HCT116 (cell line): ENCODE measurements around the gene SLC51A. TPM values are rescaled to one million over a fixed set of nuclear protein-coding genes. Genes with fewer than 3 reads are reported as not detected.

Source experiments
- ATAC-seq: fragments of 200-7000 bp; cut with Tn5 transposase; 2 replicates; pipeline ENCODE4 v1.9.1; 2020; ENCODE audit warnings: mild to moderate bottlenecking, moderate library complexity
- BruUV-seq: library from RNA; stranded (reverse); fragments of 400-500 nt; replicated peaks from 2 replicates; lab custom pipeline; 2021; lab: Mats Ljungman, UMichigan
- CTCF ChIA-PET: fragments of 300-600 bp; sonication (Branson Sonifier 250); formaldehyde crosslinking; loops from one replicate; lab custom pipeline; 2021; ENCODE audit warnings: antibody characterized with exemption; lab: Charles Lee
- POLR2A ChIA-PET: fragments of 300-600, 350-600 bp; sonication (Branson Sonifier 250); formaldehyde crosslinking; loops from one replicate; lab custom pipeline; 2021; ENCODE audit warnings: antibody characterized with exemption; lab: Charles Lee
- RAD21 ChIA-PET, 2 experiments: fragments of 300-600 bp; sonication (Branson Sonifier 250); formaldehyde crosslinking; loops; one replicate each; lab custom pipeline; 2023; ENCODE audit warnings: low total read pairs in 2 of 2; ENCODE audit not compliant: uncharacterized antibody in 2 of 2, unreplicated experiment in 2 of 2, low non-redundant PET in 1 of 2; lab: Charles Lee
- DNase-seq: peaks from one replicate; pipeline ENCODE4 v3.0.0-alpha.2; 2010; ENCODE audit warnings: low read depth, low spot score
- H2AFZ ChIP-seq: fragments of 200-600 bp; shearing (Covaris generic), sonication (generic); 2 replicates; pipeline ENCODE4 v1.6.1; 2017; ENCODE audit warnings: low read depth, mixed run types, mixed read lengths, antibody characterized with exemption, low read length; ENCODE audit not compliant: poor library complexity, severe bottlenecking
- H3K27ac ChIP-seq: 2 replicates; pipeline ENCODE4 v1.5.1; 2012; ENCODE audit warnings: low read depth, low read length
- H3K27me3 ChIP-seq: fragments of 200-600 bp; sonication (generic); 2 replicates; pipeline ENCODE4 v1.6.1; 2016; ENCODE audit warnings: mixed run types, low read length, mixed read lengths; ENCODE audit not compliant: insufficient read depth
- H3K36me3 ChIP-seq, 2 experiments: fragments of 200-500 bp in 1 of 2; fragments of 200-600 bp in 1 of 2; sonication (Bioruptor generic) in 1 of 2; sonication (generic) in 1 of 2; 2 replicates each; pipeline versions ENCODE4 v1.5.1 to v1.6.1; 2014 to 2016; ENCODE audit warnings: low read length in 2 of 2, inconsistent platforms in 1 of 2, mixed read lengths in 1 of 2, mixed run types in 1 of 2; ENCODE audit not compliant: insufficient read depth in 2 of 2, control insufficient read depth in 1 of 2
- H3K4me1 ChIP-seq, 2 experiments: fragments of 200-600 bp in 1 of 2; sonication (generic) in 1 of 2; 2 replicates each; pipeline versions ENCODE4 v1.5.1 to v1.6.1; 2012 to 2017; ENCODE audit warnings: low read length in 2 of 2, inconsistent platforms in 1 of 2, mild to moderate bottlenecking in 1 of 2, mixed read lengths in 1 of 2, mixed run types in 1 of 2, moderate library complexity in 1 of 2; ENCODE audit not compliant: insufficient read depth in 2 of 2, control insufficient read depth in 1 of 2
- H3K4me2 ChIP-seq: fragments of 200-600 bp; sonication (generic); 2 replicates; pipeline ENCODE4 v1.6.1; 2017; ENCODE audit warnings: mixed run types, low read length, mixed read lengths
- H3K4me3 ChIP-seq, 2 experiments: fragments of 200-600 bp in 1 of 2; sonication (generic) in 1 of 2; replicated peaks in 1 of 2; 2 replicates each; pipeline ENCODE4 v1.5.1; 2011 to 2016; ENCODE audit warnings: low read length in 2 of 2, control low read depth in 1 of 2, low read depth in 1 of 2, mild to moderate bottlenecking in 1 of 2, mixed read lengths in 1 of 2, mixed run types in 1 of 2
- H3K79me2 ChIP-seq: fragments of 200-600 bp; sonication (generic); 2 replicates; pipeline ENCODE4 v1.6.1; 2017; ENCODE audit warnings: mild to moderate bottlenecking, mixed run types, low read length, moderate library complexity, mixed read lengths; ENCODE audit not compliant: insufficient read depth
- H3K9ac ChIP-seq: fragments of 200-600 bp; sonication (generic); 2 replicates; pipeline ENCODE4 v1.6.1; 2016; ENCODE audit warnings: low read length, mixed read lengths
- H3K9me2 ChIP-seq: fragments of 200-600 bp; sonication (generic), shearing (Covaris generic); 2 replicates; pipeline ENCODE4 v1.6.1; 2017; ENCODE audit warnings: mixed run types, mild to moderate bottlenecking, moderate library complexity; ENCODE audit not compliant: insufficient read depth
- H3K9me3 ChIP-seq, 2 experiments: fragments of 200-500 bp in 1 of 2; fragments of 200-600 bp in 1 of 2; sonication (Bioruptor generic) in 1 of 2; sonication (generic) in 1 of 2; 2 replicates each; pipeline ENCODE4 v1.6.1; 2014 to 2017; ENCODE audit warnings: low read length in 2 of 2, mixed read lengths in 2 of 2, inconsistent platforms in 1 of 2, low read depth in 1 of 2, mild to moderate bottlenecking in 1 of 2, mixed run types in 1 of 2, moderate library complexity in 1 of 2; ENCODE audit not compliant: control insufficient read depth in 1 of 2, insufficient read depth in 1 of 2
- H4K20me1 ChIP-seq: fragments of 200-600 bp; sonication (generic), shearing (Covaris generic); 2 replicates; pipeline ENCODE4 v1.6.1; 2017; ENCODE audit warnings: mixed run types, mild to moderate bottlenecking, moderate library complexity; ENCODE audit not compliant: insufficient read depth
- ATF3 ChIP-seq: IDR thresholded peaks from 2 replicates; pipeline ENCODE4 v1.6.1; 2012
- CEBPB ChIP-seq: IDR thresholded peaks from 2 replicates; pipeline ENCODE4 v1.6.1; 2012; ENCODE audit warnings: low read depth
- EGR1 ChIP-seq: IDR thresholded peaks from 2 replicates; pipeline ENCODE4 v1.6.1; 2012; ENCODE audit warnings: low read depth
- ELF1 ChIP-seq: IDR thresholded peaks from 2 replicates; pipeline ENCODE4 v1.6.1; 2012; ENCODE audit warnings: low read depth, borderline replicate concordance
- EZH2 ChIP-seq: fragments of 200-600 bp; sonication (generic); IDR thresholded peaks from 2 replicates; pipeline ENCODE4 v1.6.1; 2017; ENCODE audit warnings: antibody characterized with exemption, mixed run types
- FOSL1 ChIP-seq: IDR thresholded peaks from 2 replicates; pipeline ENCODE4 v1.6.1; 2012; ENCODE audit warnings: low read depth
- JUND ChIP-seq: IDR thresholded peaks from 2 replicates; pipeline ENCODE4 v1.6.1; 2012
- POLR2A ChIP-seq: IDR thresholded peaks from 2 replicates; pipeline ENCODE4 v1.7.0; 2011; ENCODE audit warnings: borderline replicate concordance; ENCODE audit not compliant: insufficient read depth, insufficient read length; ENCODE audit errors: extremely low read depth
- POLR2AphosphoS5 ChIP-seq: IDR thresholded peaks from 2 replicates; pipeline ENCODE4 v1.6.1; 2011; ENCODE audit warnings: mild to moderate bottlenecking, low read depth, low read length, moderate library complexity
- RAD21 ChIP-seq: IDR thresholded peaks from 2 replicates; pipeline ENCODE4 v1.6.1; 2012; ENCODE audit warnings: low read depth, mild to moderate bottlenecking
- REST ChIP-seq: IDR thresholded peaks from 2 replicates; pipeline ENCODE4 v1.6.1; 2012; ENCODE audit warnings: low read depth
- SIN3A ChIP-seq: IDR thresholded peaks from 2 replicates; pipeline ENCODE4 v1.6.1; 2012; ENCODE audit warnings: low read depth
- SP1 ChIP-seq: IDR thresholded peaks from 2 replicates; pipeline ENCODE4 v1.6.1; 2012; ENCODE audit warnings: low read depth
- SRF ChIP-seq: IDR thresholded peaks from 2 replicates; pipeline ENCODE4 v1.6.1; 2012; ENCODE audit warnings: low read depth
- TCF7L2 ChIP-seq: IDR thresholded peaks from 2 replicates; pipeline ENCODE4 v1.7.0; 2011; ENCODE audit warnings: borderline replicate concordance, inconsistent platforms; ENCODE audit not compliant: insufficient read depth, insufficient read length; ENCODE audit errors: extremely low read depth
- YY1 ChIP-seq: IDR thresholded peaks from 2 replicates; pipeline ENCODE4 v1.6.1; 2011; ENCODE audit warnings: low read length, low read depth, moderate library complexity, mild to moderate bottlenecking; ENCODE audit not compliant: insufficient replicate concordance; ENCODE audit errors: extremely low read depth
- ZBTB33 ChIP-seq: IDR thresholded peaks from 2 replicates; pipeline ENCODE4 v1.6.1; 2011; ENCODE audit warnings: mild to moderate bottlenecking, low read length, moderate library complexity; ENCODE audit not compliant: insufficient replicate concordance; ENCODE audit errors: extremely low read depth
- ZNF274 ChIP-seq: fragments of 200-500 bp; sonication (Bioruptor generic); IDR thresholded peaks from 2 replicates; pipeline ENCODE4 v1.6.1; 2014; ENCODE audit warnings: mild to moderate bottlenecking, low read depth, low read length, inconsistent platforms
- intact Hi-C: fragments of 100-400 bp; cut with micrococcal nuclease; formaldehyde crosslinking; loops from 2 replicates; pipeline ENCODE4 v1.10.0; 2022
- total RNA-seq: library from RNA; stranded (reverse); gene quantifications from one replicate; pipeline ENCODE4 v1.2.1, GENCODE V29; 2021; ENCODE audit not compliant: unreplicated experiment
- TF ChIP-seq, protein P1 (sequence below): IDR thresholded peaks from 2 replicates; pipeline ENCODE4 v1.6.1; 2012

The SLC51A gene
- total RNA-seq, 1 experiment from 2014 or later, result not detected

DNA sequence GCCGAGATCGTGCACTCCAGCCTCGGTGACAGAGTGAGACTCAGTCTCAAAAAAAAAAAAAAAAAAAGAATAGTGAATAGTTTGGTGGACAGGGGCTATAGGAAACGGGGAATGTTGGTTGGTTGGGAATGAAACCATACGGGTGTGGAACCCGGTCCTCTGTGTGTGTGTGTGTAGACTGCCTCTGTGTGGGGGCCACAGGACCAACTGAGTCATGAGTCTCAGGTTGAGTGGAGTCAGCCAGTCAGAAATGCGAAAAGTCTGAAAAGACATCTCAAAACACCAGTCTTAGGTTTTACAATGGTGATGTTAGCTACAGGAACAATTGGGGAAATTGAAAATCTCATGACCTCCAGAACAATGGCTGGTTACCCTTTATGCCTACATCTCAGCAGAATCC is 49.6 kb upstream of the SLC51A start:
- Histone ChIP-seq H3K4me2 (no peak overlapping the region), H3K9ac (no peak overlapping the region), H4K20me1 (no peaks in the 10 kb centered on the region), H3K9me3 (no peaks in the 10 kb centered on the region), H3K36me3 (no peaks in the 10 kb centered on the region), H2AFZ (no peak overlapping the region), H3K79me2 (no peaks in the 10 kb centered on the region), H3K9me2 (no peaks in the 10 kb centered on the region), H3K4me1 (no peaks in the 10 kb centered on the region), H3K4me3 (no peak overlapping the region), H3K27me3 (no peaks in the 10 kb centered on the region), H3K27ac (no peak overlapping the region)
- POLR2A ChIA-PET, result no interaction called here
- RAD21 ChIA-PET, result no interaction called here
- ATAC-seq, result no peak
- DNase-seq, result no peak
- BruUV-seq, result no TSS peak
- TF ChIP-seq POLR2A (no peak), YY1 (no peak), SRF (no peak), EZH2 (no peak), RAD21 (no peak), ATF3 (no peak), TCF7L2 (no peak), ZNF274 (no peak), SIN3A (no peak), ZBTB33 (no peak), REST (no peak), POLR2AphosphoS5 (no peak), ELF1 (no peak), FOSL1 (no peak), JUND (no peak), EGR1 (no peak), CEBPB (no peak), SP1 (no peak)
- TF ChIP-seq, protein P1, sequence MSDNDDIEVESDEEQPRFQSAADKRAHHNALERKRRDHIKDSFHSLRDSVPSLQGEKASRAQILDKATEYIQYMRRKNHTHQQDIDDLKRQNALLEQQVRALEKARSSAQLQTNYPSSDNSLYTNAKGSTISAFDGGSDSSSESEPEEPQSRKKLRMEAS, result no peak
- CTCF ChIA-PET, result no interaction called here
- intact Hi-C loops, result no loop called here
